Measurements from ENCODE around the gene ASTL. TPM values are rescaled to one million over a fixed set of nuclear protein-coding genes. Genes with fewer than 3 reads are reported as not detected.
A peak's percentile ranks its signal among the peaks of the same experiment; 100 is the strongest.

Gene ASTL
- total and polyA plus RNA-seq, 9 of the 15 experiments (the other 6 are each of a cell fraction or from before 2014, with no cell fraction given) = not detected

GRCh38 chr2:96157649-96158553 is 19.6 kb upstream of the ASTL start (continued):
- TF ChIP-seq ZBTB11 (CRISPR knock-in tag; IDR thresholded peaks at IDR 0.05) = peak in 1 of 3 experiments; percentile 86; a peak in 2 of 6 replicates
- TF ChIP-seq ZNF23 (CRISPR knock-in tag; IDR thresholded peaks at IDR 0.05) = no peak
- no peak for TF ChIP-seq ID3 (CRISPR knock-in tag; IDR thresholded peaks at IDR 0.05)
- TF ChIP-seq ID3 (tag; IDR thresholded peaks at IDR 0.05) = peak; percentile 26; the same call in 1 of the 2 replicates
- TF ChIP-seq ZNF639 (CRISPR knock-in tag; conservative IDR thresholded peaks at IDR 0.05 in 1 of 2, IDR thresholded peaks at IDR 0.05 in 1 of 2) = peak in 1 of 2 experiments; percentile 34; a peak in 1 of 4 replicates
- peak; percentile 57; the same call in 1 of the 2 replicates for TF ChIP-seq SMARCA4 (IDR thresholded peaks at IDR 0.05)
- no peak for TF ChIP-seq TCFL5 (CRISPR knock-in tag; conservative IDR thresholded peaks at IDR 0.05)
- TF ChIP-seq RCOR1 (IDR thresholded peaks at IDR 0.05; ENCODE audit: borderline replicate concordance in 1 of 2, low read depth in 2 of 2, low read length in 2 of 2) = peak in 1 of 2 experiments; percentile 12; a peak in 1 of 4 replicates
- no peak for TF ChIP-seq ATF1 (CRISPR knock-in tag; IDR thresholded peaks at IDR 0.05)
- 0 out of 2 replicates have a peak, but pooled peaks have one; percentile 33 for TF ChIP-seq ATF1 (tag; IDR thresholded peaks at IDR 0.05)
- TF ChIP-seq ZNF740 (CRISPR knock-in tag; IDR thresholded peaks at IDR 0.05) = peak; percentile 50; the same call in 1 of the 2 replicates
- TF ChIP-seq ZNF740 (tag; IDR thresholded peaks at IDR 0.05) = no peak
- TF ChIP-seq TOE1 (IDR thresholded peaks at IDR 0.05; ENCODE audit: borderline replicate concordance) = 0 out of 2 replicates have a peak, but pooled peaks have one; percentile 31
- TF ChIP-seq TOE1 (CRISPR knock-in tag; IDR thresholded peaks at IDR 0.05; ENCODE audit: borderline replicate concordance, low read depth) = no peak
- peak; percentile 52 for TF ChIP-seq HMGN3 (IDR thresholded peaks at IDR 0.05; ENCODE audit: borderline replicate concordance, extremely low read depth, insufficient read length, low read depth, low read length)
- no peak for TF ChIP-seq SMC3 (conservative IDR thresholded peaks at IDR 0.05; ENCODE audit: insufficient read depth, low read depth, low read length)
- TF ChIP-seq CC2D1A (IDR thresholded peaks at IDR 0.05) = peak; percentile 92
- TF ChIP-seq ZNF444 (CRISPR knock-in tag; IDR thresholded peaks at IDR 0.05) = no peak
